Neural cell (in vitro differentiated cells): ENCODE measurements around the gene SLC4A2. TPM values are rescaled to one million over a fixed set of nuclear protein-coding genes. Genes with fewer than 3 reads are reported as not detected.

ENCODE experiments used
- H2AFZ ChIP-seq: fragments of 200-600, 300-800 bp; sonication (generic), shearing (Covaris generic); 2 replicates; pipeline ENCODE4 v1.6.0; 2014; ENCODE audit warnings: low read depth, mild to moderate bottlenecking, antibody characterized with exemption, low read length, moderate library complexity
- H3F3A ChIP-seq: fragments of 200-600 bp; shearing (Covaris generic); 2 replicates; pipeline ENCODE4 v1.6.1; 2016; ENCODE audit warnings: mild to moderate bottlenecking, moderate library complexity, mixed read lengths, antibody characterized with exemption, low read length; ENCODE audit not compliant: insufficient read depth, poor library complexity, severe bottlenecking
- H3K27ac ChIP-seq: fragments of 200-600, 300-800 bp; sonication (generic), shearing (Covaris generic); 2 replicates; pipeline ENCODE4 v1.5.1; 2014; ENCODE audit warnings: mild to moderate bottlenecking, low read length, moderate library complexity
- H3K27me3 ChIP-seq: fragments of 300-800, 200-600 bp; sonication (generic), shearing (Covaris generic); 2 replicates; pipeline ENCODE4 v1.6.0; 2014; ENCODE audit warnings: mild to moderate bottlenecking, low read depth, low read length, moderate library complexity; ENCODE audit not compliant: insufficient read depth
- H3K36me3 ChIP-seq: fragments of 300-800, 200-600 bp; sonication (generic), shearing (Covaris generic); 2 replicates; pipeline ENCODE4 v1.5.1; 2014; ENCODE audit warnings: mild to moderate bottlenecking, antibody characterized with exemption, low read length, moderate library complexity; ENCODE audit not compliant: insufficient read depth
- H3K4me2 ChIP-seq: fragments of 300-800, 200-600 bp; sonication (generic), shearing (Covaris generic); 2 replicates; pipeline ENCODE4 v1.6.0; 2014; ENCODE audit warnings: mild to moderate bottlenecking, low read length
- H3K4me3 ChIP-seq: fragments of 300-800, 200-600 bp; sonication (generic), shearing (Covaris generic); 2 replicates; pipeline ENCODE4 v1.5.1; 2014; ENCODE audit warnings: mild to moderate bottlenecking, low read length, moderate library complexity
- H3K79me2 ChIP-seq: fragments of 200-600 bp; shearing (Covaris generic); replicated peaks from 2 replicates; pipeline ENCODE4 v1.6.0; 2014; ENCODE audit warnings: mild to moderate bottlenecking, low read length, moderate library complexity; ENCODE audit not compliant: insufficient read depth
- H3K9ac ChIP-seq: fragments of 300-800, 200-600 bp; sonication (generic), shearing (Covaris generic); 2 replicates; pipeline ENCODE4 v1.6.1; 2016; ENCODE audit warnings: mild to moderate bottlenecking, low read length, mixed read lengths
- H3K9me2 ChIP-seq: fragments of 200-600 bp; shearing (Covaris generic); 2 replicates; pipeline ENCODE4 v1.6.1; 2016; ENCODE audit warnings: mild to moderate bottlenecking, low read length, mixed read lengths; ENCODE audit not compliant: insufficient read depth
- H3K9me3 ChIP-seq: fragments of 200-600, 300-800 bp; sonication (generic), shearing (Covaris generic); 2 replicates; pipeline ENCODE4 v1.6.1; 2016; ENCODE audit warnings: mild to moderate bottlenecking, mixed run types, low read length, moderate library complexity, mixed read lengths
- H4K20me1 ChIP-seq: fragments of 200-600 bp; shearing (Covaris generic); 2 replicates; pipeline ENCODE4 v1.6.1; 2016; ENCODE audit warnings: mild to moderate bottlenecking, mixed run types; ENCODE audit not compliant: insufficient read depth
- EP300 ChIP-seq: fragments of 450-650 bp; conservative IDR thresholded peaks from 2 replicates; pipeline ENCODE4 v1.6.1; 2014; ENCODE audit warnings: antibody characterized with exemption, mild to moderate bottlenecking, moderate library complexity; ENCODE audit not compliant: poor library complexity, severe bottlenecking
- EZH2 ChIP-seq: fragments of 200-600, 300-800 bp; shearing (Covaris generic), sonication (generic); IDR thresholded peaks from 2 replicates; pipeline ENCODE4 v1.6.1; 2014; ENCODE audit warnings: antibody characterized with exemption, low read length, borderline replicate concordance, mild to moderate bottlenecking; ENCODE audit not compliant: insufficient read depth, poor library complexity, severe bottlenecking
- MXI1 ChIP-seq: fragments of 450-650 bp; conservative IDR thresholded peaks from 2 replicates; pipeline ENCODE4 v1.6.1; 2014; ENCODE audit warnings: antibody characterized with exemption, mild to moderate bottlenecking; ENCODE audit not compliant: poor library complexity, severe bottlenecking
- POLR2AphosphoS5 ChIP-seq: IDR thresholded peaks from 2 replicates; pipeline ENCODE4 v1.6.1; 2012
- RAD21 ChIP-seq: fragments of 450-650 bp; conservative IDR thresholded peaks from 2 replicates; pipeline ENCODE4 v1.6.1; 2014; ENCODE audit warnings: antibody characterized with exemption, mild to moderate bottlenecking, moderate library complexity
- SMC3 ChIP-seq: fragments of 450-650 bp; conservative IDR thresholded peaks from 2 replicates; pipeline ENCODE4 v1.6.1; 2014; ENCODE audit warnings: antibody characterized with exemption, mild to moderate bottlenecking, moderate library complexity; ENCODE audit not compliant: poor library complexity
- TAF1 ChIP-seq: IDR thresholded peaks from 2 replicates; pipeline ENCODE4 v1.6.1; 2012; ENCODE audit warnings: low read depth
- polyA plus RNA-seq: library from polyadenylated mRNA; depleted of rRNA; stranded (reverse); fragments of >200 nt; gene quantifications from 2 replicates; pipeline ENCODE4 v1.2.3, GENCODE V29; 2014
- TF ChIP-seq, protein P1 (sequence below): IDR thresholded peaks from 2 replicates; pipeline ENCODE4 v1.6.1; 2012; ENCODE audit warnings: borderline replicate concordance
- TF ChIP-seq, protein P2 (sequence below): fragments of 450-650 bp; IDR thresholded peaks from 2 replicates; pipeline ENCODE4 v1.5.1; 2014; ENCODE audit warnings: antibody characterized with exemption, mild to moderate bottlenecking, moderate library complexity; ENCODE audit not compliant: poor library complexity, severe bottlenecking

SLC4A2 gene
- polyA plus RNA-seq, 1 donor from 2014 or later: 2.4 TPM

DNA sequence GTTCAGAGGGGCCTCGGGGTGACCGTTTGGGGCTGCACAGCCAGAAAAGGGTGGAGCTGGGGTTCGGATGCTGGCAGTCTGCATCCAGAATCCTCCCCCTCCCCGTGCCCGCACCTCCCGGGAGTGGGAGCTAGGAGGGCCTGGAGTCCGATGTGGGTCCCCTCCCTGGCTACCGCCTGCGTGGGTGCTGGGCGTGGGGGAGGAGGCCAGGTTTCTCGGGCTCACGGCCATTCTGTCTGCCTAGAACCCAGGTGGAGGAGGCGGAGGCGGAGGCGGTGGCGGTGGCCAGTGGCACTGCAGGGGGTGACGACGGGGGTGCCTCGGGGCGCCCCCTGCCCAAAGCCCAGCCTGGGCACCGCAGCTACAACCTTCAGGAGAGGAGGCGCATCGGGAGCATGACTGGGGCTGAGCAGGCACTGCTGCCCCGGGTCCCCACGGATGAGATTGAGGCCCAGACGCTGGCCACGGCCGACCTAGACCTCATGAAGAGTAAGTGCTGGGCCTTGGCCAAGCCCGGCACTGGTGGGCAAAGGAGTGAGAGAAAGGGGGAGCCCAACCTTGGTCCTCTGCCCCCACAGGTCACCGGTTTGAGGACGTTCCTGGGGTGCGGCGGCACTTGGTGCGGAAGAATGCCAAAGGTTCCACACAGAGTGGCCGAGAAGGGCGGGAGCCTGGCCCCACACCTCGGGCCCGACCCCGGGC lies 7.0 kb downstream of the SLC4A2 start:
- Histone ChIP-seq H3K4me2 (no peak overlapping the region), H3K4me3 (no peak overlapping the region), H4K20me1 (no peaks in the 10 kb centered on the region), H3K9me2 (no peaks in the 10 kb centered on the region), H3K27me3 (no peaks in the 10 kb centered on the region), H3K9ac (no peak overlapping the region), H3F3A (no peaks in the 10 kb centered on the region), H3K79me2 (no peaks in the 10 kb centered on the region), H2AFZ (no peak overlapping the region), H3K9me3 (no peaks in the 10 kb centered on the region), H3K36me3 (no peaks in the 10 kb centered on the region), H3K27ac (no peak overlapping the region)
- no peak for TF ChIP-seq MXI1
- TF ChIP-seq TAF1: no peak
- TF ChIP-seq, protein P1, sequence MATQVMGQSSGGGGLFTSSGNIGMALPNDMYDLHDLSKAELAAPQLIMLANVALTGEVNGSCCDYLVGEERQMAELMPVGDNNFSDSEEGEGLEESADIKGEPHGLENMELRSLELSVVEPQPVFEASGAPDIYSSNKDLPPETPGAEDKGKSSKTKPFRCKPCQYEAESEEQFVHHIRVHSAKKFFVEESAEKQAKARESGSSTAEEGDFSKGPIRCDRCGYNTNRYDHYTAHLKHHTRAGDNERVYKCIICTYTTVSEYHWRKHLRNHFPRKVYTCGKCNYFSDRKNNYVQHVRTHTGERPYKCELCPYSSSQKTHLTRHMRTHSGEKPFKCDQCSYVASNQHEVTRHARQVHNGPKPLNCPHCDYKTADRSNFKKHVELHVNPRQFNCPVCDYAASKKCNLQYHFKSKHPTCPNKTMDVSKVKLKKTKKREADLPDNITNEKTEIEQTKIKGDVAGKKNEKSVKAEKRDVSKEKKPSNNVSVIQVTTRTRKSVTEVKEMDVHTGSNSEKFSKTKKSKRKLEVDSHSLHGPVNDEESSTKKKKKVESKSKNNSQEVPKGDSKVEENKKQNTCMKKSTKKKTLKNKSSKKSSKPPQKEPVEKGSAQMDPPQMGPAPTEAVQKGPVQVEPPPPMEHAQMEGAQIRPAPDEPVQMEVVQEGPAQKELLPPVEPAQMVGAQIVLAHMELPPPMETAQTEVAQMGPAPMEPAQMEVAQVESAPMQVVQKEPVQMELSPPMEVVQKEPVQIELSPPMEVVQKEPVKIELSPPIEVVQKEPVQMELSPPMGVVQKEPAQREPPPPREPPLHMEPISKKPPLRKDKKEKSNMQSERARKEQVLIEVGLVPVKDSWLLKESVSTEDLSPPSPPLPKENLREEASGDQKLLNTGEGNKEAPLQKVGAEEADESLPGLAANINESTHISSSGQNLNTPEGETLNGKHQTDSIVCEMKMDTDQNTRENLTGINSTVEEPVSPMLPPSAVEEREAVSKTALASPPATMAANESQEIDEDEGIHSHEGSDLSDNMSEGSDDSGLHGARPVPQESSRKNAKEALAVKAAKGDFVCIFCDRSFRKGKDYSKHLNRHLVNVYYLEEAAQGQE: no peak
- TF ChIP-seq, protein P2, sequence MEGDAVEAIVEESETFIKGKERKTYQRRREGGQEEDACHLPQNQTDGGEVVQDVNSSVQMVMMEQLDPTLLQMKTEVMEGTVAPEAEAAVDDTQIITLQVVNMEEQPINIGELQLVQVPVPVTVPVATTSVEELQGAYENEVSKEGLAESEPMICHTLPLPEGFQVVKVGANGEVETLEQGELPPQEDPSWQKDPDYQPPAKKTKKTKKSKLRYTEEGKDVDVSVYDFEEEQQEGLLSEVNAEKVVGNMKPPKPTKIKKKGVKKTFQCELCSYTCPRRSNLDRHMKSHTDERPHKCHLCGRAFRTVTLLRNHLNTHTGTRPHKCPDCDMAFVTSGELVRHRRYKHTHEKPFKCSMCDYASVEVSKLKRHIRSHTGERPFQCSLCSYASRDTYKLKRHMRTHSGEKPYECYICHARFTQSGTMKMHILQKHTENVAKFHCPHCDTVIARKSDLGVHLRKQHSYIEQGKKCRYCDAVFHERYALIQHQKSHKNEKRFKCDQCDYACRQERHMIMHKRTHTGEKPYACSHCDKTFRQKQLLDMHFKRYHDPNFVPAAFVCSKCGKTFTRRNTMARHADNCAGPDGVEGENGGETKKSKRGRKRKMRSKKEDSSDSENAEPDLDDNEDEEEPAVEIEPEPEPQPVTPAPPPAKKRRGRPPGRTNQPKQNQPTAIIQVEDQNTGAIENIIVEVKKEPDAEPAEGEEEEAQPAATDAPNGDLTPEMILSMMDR: no peak
- TF ChIP-seq RAD21: no peak

- H3K79me2 ChIP-seq: no peaks in the 10 kb centered on the region
- no peaks in the 10 kb centered on the region for H3K27me3 ChIP-seq
- H3K9ac ChIP-seq: no peak overlapping the region
- no peaks in the 10 kb centered on the region for H3K9me2 ChIP-seq
- no peak overlapping the region for H3K4me3 ChIP-seq
- no peaks in the 10 kb centered on the region for H3F3A ChIP-seq
- no peak overlapping the region for H3K27ac ChIP-seq
- no peak overlapping the region for H3K4me2 ChIP-seq
- no peak overlapping the region for H2AFZ ChIP-seq
- no peaks in the 10 kb centered on the region for H3K36me3 ChIP-seq
- no peaks in the 10 kb centered on the region for H3K9me3 ChIP-seq
- H4K20me1 ChIP-seq: no peaks in the 10 kb centered on the region
- TF ChIP-seq EP300: no peak
- no peak for TF ChIP-seq EZH2
- TF ChIP-seq, protein P1: no peak
- no peak for TF ChIP-seq POLR2AphosphoS5
- TF ChIP-seq MXI1: no peak
- TF ChIP-seq TAF1: no peak
- TF ChIP-seq RAD21: no peak
- TF ChIP-seq, protein P2: no peak
- TF ChIP-seq SMC3: no peak
Observed at GRCh38 chr7:151068069-151068773, 8.8 kb downstream of the SLC4A2 start.
